Upper lobe of right lung (tissue), 1 donor: ENCODE measurements around the gene LRMDA. TPM values are rescaled to one million over a fixed set of nuclear protein-coding genes. Genes with fewer than 3 reads are reported as not detected.

Experiments used
- ATAC-seq: fragments of 200-7000 bp; cut with Tn5 transposase; one replicate; pipeline ENCODE4 v1.9.1; 2020; ENCODE audit warnings: mild to moderate bottlenecking, moderate library complexity
- DNase-seq: peaks from one replicate; pipeline ENCODE4 v3.0.0-alpha.2; 2020
- H3K27ac ChIP-seq: fragments of 200-600 bp; one replicate; pipeline ENCODE4 v1.8.0; 2022
- H3K27me3 ChIP-seq: fragments of 200-600 bp; one replicate; pipeline ENCODE4 v1.8.0; 2022; ENCODE audit warnings: mild to moderate bottlenecking
- H3K36me3 ChIP-seq: fragments of 200-600 bp; one replicate; pipeline ENCODE4 v1.8.0; 2022
- H3K4me1 ChIP-seq: fragments of 200-600 bp; one replicate; pipeline ENCODE4 v1.8.0; 2022
- H3K4me3 ChIP-seq: fragments of 200-600 bp; one replicate; pipeline ENCODE4 v1.8.0; 2022; ENCODE audit warnings: mild to moderate bottlenecking
- H3K9me3 ChIP-seq: fragments of 200-600 bp; one replicate; pipeline ENCODE4 v1.8.0; 2022
- CTCF ChIP-seq: fragments of 200-600 bp; IDR thresholded peaks from one replicate; pipeline ENCODE4 v1.8.0; 2022; ENCODE audit warnings: antibody characterized with exemption
- intact Hi-C: fragments of 100-400 bp; cut with DNase I; formaldehyde crosslinking; loops from one replicate; pipeline ENCODE4 v1.11.0; 2022
- total RNA-seq: library from RNA; stranded (reverse); fragmentation: NEBNext Ultra II Directional; extraction: Animal tissue kit (Norgen Biotek cat#: 25700); gene quantifications from one replicate; pipeline ENCODE4 v1.2.1, GENCODE V29; 2021
- donor health status: DM: no; HTN: yes; CAD: no; lungs with severe emphysema.

LRMDA gene
- total RNA-seq, 1 donor from 2014 or later, result 20.0 TPM

DNA sequence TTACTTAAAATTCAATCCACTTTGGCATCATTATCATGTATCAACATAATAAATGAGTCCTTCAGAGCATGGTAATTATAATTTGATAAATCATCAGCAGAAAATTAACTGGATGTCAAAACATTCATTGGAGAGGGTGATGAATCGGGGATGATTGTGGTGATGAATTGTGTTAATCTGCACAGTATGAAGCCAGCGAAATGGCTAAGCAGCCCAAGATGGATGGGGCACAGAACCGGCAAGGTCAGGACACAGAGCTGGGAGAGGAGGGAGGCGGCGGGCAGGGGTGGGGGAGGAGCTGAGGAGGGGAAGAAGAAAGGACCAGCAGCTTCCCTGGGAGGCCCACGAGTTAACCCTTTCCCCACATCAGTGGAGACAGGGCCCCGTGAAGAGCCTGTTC lies 536.1 kb downstream of the LRMDA start:
- H3K36me3 ChIP-seq, result no peaks in the 10 kb centered on the region
- H3K4me3 ChIP-seq, result no peak overlapping the region
- no peaks in the 10 kb centered on the region for H3K27me3 ChIP-seq
- TF ChIP-seq CTCF, result no peak
- intact Hi-C loops, result no loop called here
- no peak overlapping the region for H3K27ac ChIP-seq
- ATAC-seq (no peak), DNase-seq (no peak)
- peaks cover 7% of the 10 kb centered on the region for H3K4me1 ChIP-seq
- H3K9me3 ChIP-seq, result no peaks in the 10 kb centered on the region

GRCh38 chr10:75969031-75969430 lies 537.6 kb downstream of the LRMDA start:
- no peaks in the 10 kb centered on the region for H3K27me3 ChIP-seq
- no peak overlapping the region for H3K4me3 ChIP-seq
- H3K36me3 ChIP-seq, result no peaks in the 10 kb centered on the region
- intact Hi-C loops, result no loop called here
- no peaks in the 10 kb centered on the region for H3K9me3 ChIP-seq
- no peak for TF ChIP-seq CTCF
- no peak for ATAC-seq
- no peak overlapping the region for H3K27ac ChIP-seq
- H3K4me1 ChIP-seq, result peaks cover 12% of the 10 kb centered on the region
- no peak for DNase-seq

DNA sequence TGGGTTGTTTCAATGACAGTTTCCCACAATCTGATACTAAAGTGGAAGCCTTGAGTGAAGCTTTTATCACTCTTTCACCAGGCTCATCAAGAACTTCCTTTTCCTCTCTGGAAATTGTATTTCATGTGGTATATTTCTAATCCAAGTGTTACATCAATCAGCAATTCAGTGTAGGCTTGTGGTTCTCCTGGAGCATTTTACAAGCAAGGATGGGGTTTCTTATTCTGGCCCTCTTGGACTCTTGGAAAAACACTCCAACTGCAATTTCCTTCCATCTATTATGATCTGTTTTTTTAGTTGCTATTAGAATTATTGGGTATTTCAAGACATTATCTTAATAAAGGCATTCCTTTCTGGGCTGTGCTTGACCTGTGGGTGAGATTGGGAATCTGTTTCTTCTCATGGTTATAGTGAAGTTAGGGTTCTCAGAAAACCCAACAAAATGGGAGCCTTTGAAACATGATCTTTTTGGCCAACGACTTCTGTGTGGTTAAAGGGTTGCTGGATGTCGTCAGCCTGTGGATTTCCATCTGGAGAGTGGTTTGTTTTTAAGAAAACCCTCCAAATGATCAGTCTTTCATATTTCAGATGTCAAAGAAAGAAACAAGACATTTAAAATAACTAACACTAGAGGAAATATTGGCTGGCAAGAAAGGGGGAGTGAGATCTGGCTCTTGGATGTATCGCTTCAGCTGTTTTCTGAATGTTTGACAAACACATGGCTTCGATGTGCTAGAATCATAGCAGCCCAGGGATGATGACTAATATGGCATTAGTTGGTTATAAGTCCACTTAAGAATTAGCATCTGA lies 540.2 kb downstream of the LRMDA start:
- Histone ChIP-seq H3K9me3 (no peaks in the 10 kb centered on the region), H3K27ac (no peak overlapping the region), H3K4me1 (peaks cover 13% of the 10 kb centered on the region), H3K4me3 (no peak overlapping the region), H3K36me3 (no peaks in the 10 kb centered on the region), H3K27me3 (no peaks in the 10 kb centered on the region)
- no peak for TF ChIP-seq CTCF
- DNase-seq (no peak), ATAC-seq (peak; percentile 28)
- intact Hi-C loops, result no loop called here

GRCh38 chr10:75972491-75973276 lies 541.3 kb downstream of the LRMDA start:
- intact Hi-C loops, result no loop called here
- no peak overlapping the region for H3K4me3 ChIP-seq
- DNase-seq (no peak), ATAC-seq (peak; percentile 31)
- H3K27me3 ChIP-seq, result no peaks in the 10 kb centered on the region
- peaks cover 16% of the 10 kb centered on the region for H3K4me1 ChIP-seq
- H3K9me3 ChIP-seq, result no peaks in the 10 kb centered on the region
- no peaks in the 10 kb centered on the region for H3K36me3 ChIP-seq
- TF ChIP-seq CTCF, result no peak
- H3K27ac ChIP-seq, result peak overlapping the region; percentile 58

DNA sequence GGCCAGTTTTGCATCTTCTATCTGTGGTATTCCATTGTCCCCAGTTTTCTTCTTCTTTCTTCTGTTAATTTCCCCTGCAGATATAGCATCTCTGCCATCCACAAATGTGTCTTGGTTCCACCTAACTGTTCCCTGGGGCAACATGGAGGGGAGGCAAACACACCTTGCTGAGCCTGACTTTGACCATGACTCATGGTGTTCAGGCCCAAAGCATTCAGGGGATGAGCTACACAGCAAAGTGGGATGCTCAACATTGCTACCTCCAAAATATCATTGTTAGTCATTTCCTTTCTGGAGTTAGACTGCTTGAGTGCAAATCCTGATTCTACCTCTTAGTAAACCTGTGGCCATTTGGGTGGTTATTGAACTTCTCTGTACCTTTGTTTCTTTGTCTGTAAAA lies 542.7 kb downstream of the LRMDA start:
- H3K27ac ChIP-seq, result no peak overlapping the region
- intact Hi-C loops, result no loop called here
- H3K9me3 ChIP-seq, result no peaks in the 10 kb centered on the region
- H3K27me3 ChIP-seq, result no peaks in the 10 kb centered on the region
- TF ChIP-seq CTCF, result no peak
- no peak for ATAC-seq
- peaks cover 16% of the 10 kb centered on the region for H3K4me1 ChIP-seq
- H3K36me3 ChIP-seq, result no peaks in the 10 kb centered on the region
- no peak overlapping the region for H3K4me3 ChIP-seq
- DNase-seq, result no peak
